ENCODE measurements around the gene RAB11A.

- TF ChIP-seq POLR2A (IDR thresholded peaks at IDR 0.05) (no peak), CTCF (IDR thresholded peaks at IDR 0.05) (no peak)
Observed at GRCh38 chr15:65929573-65929972, 60.3 kb downstream of the RAB11A start.
